ENCODE measurements around the gene YIF1B.

Gene YIF1B

DNA sequence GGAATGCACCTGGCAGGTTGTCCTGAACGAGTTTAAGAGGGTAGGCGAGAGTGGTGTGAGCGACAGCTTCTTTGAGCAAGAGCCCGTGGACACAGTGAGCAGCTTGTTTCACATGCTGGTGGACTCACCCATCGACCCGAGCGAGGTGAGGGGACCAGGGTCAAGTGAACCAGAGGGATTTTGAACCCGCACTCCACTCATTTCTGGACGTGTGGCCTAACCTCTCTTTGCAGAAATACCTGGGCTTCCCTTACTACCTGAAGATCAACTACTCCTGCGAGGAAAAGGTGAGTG, 21.6 kb upstream of the YIF1B start:
- TF ChIP-seq, protein P1, sequence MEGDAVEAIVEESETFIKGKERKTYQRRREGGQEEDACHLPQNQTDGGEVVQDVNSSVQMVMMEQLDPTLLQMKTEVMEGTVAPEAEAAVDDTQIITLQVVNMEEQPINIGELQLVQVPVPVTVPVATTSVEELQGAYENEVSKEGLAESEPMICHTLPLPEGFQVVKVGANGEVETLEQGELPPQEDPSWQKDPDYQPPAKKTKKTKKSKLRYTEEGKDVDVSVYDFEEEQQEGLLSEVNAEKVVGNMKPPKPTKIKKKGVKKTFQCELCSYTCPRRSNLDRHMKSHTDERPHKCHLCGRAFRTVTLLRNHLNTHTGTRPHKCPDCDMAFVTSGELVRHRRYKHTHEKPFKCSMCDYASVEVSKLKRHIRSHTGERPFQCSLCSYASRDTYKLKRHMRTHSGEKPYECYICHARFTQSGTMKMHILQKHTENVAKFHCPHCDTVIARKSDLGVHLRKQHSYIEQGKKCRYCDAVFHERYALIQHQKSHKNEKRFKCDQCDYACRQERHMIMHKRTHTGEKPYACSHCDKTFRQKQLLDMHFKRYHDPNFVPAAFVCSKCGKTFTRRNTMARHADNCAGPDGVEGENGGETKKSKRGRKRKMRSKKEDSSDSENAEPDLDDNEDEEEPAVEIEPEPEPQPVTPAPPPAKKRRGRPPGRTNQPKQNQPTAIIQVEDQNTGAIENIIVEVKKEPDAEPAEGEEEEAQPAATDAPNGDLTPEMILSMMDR (IDR thresholded peaks at IDR 0.05) = no peak

DNA sequence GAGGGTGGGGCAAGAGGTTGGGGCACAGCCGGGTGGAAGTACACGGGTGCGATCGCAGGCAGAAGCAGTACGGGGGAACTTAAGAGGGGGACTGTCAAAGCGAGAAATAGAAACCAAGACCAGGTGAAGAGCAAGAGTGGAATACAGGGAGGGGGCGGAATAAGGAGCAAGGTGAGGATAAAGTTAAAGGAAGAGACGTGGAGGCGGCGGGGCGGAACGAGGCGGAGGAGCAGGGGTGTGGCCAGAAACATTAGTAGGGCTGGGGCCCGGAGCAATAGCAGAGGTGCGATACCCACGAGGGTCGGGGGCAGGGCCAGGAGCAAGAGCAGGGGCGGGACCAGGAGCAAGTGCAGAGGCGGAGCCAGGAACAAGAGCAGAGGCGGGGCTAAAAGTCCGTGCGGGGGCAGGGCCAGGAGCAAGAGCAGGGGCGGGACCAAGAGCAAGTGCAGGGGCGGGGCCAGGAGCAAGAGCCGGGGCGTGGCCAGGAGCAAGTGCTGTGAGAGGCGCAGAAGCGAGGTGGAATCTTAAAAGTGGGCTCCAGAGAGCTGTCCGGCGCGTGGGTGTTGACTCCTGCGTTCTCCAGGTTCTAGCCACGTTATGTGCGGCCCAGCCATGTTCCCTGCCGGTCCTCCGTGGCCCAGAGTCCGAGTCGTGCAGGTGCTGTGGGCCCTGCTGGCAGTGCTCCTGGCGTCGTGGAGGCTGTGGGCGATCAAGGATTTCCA, 21.1 kb upstream of the YIF1B start:
- TF ChIP-seq, protein P1 (IDR thresholded peaks at IDR 0.05) = no peak

DNA sequence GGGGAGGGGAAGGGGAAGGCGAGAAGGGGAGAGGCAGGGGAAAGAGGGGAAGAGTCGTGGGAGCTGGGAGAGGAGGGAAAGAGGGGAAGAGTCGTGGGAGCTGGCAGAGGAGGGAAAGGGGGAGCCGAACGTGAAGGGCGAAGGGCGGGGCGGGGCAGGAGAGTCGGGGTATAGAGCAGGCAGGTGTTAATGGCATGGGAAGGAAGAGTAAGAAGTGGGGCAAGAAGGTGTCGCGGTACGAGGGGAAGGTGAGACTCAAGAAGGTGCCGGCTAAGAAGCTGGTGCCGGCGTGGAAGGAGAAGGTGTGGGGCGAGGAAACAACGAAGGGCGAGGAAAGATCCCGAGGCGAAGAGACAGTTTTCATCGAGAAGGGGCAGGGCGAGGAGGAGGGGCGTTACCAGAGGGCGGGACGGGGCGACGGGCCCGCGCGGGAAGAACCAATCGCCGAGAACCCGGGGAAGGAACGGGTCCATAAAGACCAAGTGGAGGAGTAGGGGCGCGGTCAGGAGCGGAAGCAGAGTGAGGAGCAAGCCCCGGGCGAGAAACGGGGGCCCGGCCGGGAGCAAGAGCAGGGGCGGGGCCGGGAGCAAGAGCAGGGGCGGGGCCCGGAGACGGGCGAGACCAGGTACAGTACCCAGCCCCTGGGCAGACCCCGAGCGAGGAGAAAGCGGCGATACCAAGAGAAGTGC, 20.3 kb upstream of the YIF1B start:
- TF ChIP-seq, protein P1 (IDR thresholded peaks at IDR 0.05) = no peak

DNA sequence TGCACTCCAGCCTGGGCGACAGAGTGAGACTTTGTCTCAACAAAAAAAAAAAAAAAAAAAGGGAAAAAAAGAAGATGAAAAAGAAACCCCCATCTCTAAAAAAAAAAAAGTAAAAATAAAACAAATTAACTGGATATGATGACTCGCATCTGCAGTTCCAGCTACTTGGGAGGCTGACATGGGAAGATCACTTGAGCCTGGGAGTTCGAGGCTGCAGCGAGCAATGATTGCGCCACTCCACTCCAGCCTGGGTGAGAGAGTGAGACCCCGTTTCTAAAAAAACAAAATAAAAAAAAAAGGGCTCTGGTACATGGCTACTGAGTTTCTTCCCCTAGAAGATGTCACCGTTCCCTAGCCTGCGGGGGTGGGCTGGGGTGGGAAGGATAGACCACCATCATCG, 17.5 kb upstream of the YIF1B start:
- TF ChIP-seq, protein P1 (IDR thresholded peaks at IDR 0.05) = no peak

DNA sequence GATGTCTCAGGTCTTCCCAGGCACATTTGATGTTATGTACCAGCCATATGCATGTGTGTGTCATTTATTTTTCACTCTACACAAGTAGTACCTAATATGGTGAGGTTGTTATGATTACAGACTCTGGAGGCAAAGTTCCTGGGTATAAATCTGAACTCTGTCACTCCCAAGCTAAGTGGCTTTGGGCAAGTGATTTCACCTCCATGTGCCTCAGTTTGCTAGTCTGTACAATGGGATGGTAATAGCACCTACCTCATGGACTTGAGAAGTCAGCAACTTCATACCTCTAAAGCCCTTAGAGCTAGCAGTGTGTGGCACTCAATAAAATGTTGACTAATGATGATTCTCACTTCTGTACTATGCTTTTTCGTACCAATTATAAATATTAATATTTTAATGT, 16.0 kb upstream of the YIF1B start:
- TF ChIP-seq, protein P1 (IDR thresholded peaks at IDR 0.05) = no peak

DNA sequence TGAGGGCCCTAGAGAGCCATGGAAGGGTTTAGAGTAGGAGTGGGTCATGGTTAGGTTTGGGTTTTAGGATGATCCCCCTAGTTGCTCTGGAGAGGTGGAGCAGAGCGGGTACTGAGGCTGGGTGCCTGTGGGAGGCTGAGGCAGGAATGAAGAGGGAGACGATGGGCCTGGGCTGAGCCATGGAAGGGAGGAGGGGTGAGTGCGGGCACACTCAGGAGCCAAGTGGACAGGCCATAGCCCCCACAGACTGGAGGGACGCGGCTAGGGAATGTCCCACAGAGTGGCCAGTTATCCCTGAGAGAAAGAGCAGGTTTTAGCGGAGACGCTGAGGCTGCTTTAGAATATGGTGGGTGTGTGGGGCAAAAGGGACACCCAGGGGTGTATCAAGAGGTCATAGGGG, 13.9 kb upstream of the YIF1B start:
- TF ChIP-seq, protein P1 (IDR thresholded peaks at IDR 0.05) = no peak

DNA sequence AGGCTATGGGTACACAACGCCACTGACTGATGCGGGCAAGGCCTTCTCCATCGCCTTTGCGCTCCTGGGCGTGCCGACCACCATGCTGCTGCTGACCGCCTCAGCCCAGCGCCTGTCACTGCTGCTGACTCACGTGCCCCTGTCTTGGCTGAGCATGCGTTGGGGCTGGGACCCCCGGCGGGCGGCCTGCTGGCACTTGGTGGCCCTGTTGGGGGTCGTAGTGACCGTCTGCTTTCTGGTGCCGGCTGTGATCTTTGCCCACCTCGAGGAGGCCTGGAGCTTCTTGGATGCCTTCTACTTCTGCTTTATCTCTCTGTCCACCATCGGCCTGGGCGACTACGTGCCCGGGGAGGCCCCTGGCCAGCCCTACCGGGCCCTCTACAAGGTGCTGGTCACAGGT, 10.8 kb upstream of the YIF1B start:
- TF ChIP-seq, protein P1 (IDR thresholded peaks at IDR 0.05) = no peak
